GM23338 (cell line): ENCODE data around the gene RGS7.

ENCODE experiments used
- EZH2 ChIP-seq: fragments of 200-600 bp; sonication (generic); IDR thresholded peaks from one replicate; pipeline ENCODE4 v1.8.0; 2017; ENCODE audit warnings: antibody characterized with exemption, mild to moderate bottlenecking, low read depth; ENCODE audit not compliant: unreplicated experiment
- EZH2phosphoT487 ChIP-seq: fragments of 200-600 bp; sonication (generic); IDR thresholded peaks from one replicate; pipeline ENCODE4 v1.8.1; 2018; ENCODE audit warnings: antibody characterized with exemption; ENCODE audit not compliant: unreplicated experiment
- POLR2AphosphoS5 ChIP-seq: IDR thresholded peaks from 2 replicates; pipeline ENCODE4 v1.6.1; 2016; ENCODE audit warnings: antibody characterized with exemption, low read depth
- TF ChIP-seq, protein P1 (sequence below), 2 experiments: fragments of 200-600 bp in 1 of 2; sonication (generic) in 1 of 2; conservative IDR thresholded peaks; 2 replicates each; pipeline versions ENCODE4 v1.5.1 to v1.6.1; 2016 to 2017; ENCODE audit warnings: antibody characterized with exemption in 2 of 2, low read depth in 2 of 2, mild to moderate bottlenecking in 2 of 2, moderate library complexity in 1 of 2
- TF ChIP-seq, protein P2 (sequence below): IDR thresholded peaks from 2 replicates; pipeline ENCODE4 v1.6.1; 2016; ENCODE audit warnings: antibody characterized with exemption
- TF ChIP-seq, protein P3 (sequence below): IDR thresholded peaks from one replicate; pipeline ENCODE4 v1.6.1; 2018; ENCODE audit warnings: antibody characterized with exemption; ENCODE audit not compliant: unreplicated experiment

DNA sequence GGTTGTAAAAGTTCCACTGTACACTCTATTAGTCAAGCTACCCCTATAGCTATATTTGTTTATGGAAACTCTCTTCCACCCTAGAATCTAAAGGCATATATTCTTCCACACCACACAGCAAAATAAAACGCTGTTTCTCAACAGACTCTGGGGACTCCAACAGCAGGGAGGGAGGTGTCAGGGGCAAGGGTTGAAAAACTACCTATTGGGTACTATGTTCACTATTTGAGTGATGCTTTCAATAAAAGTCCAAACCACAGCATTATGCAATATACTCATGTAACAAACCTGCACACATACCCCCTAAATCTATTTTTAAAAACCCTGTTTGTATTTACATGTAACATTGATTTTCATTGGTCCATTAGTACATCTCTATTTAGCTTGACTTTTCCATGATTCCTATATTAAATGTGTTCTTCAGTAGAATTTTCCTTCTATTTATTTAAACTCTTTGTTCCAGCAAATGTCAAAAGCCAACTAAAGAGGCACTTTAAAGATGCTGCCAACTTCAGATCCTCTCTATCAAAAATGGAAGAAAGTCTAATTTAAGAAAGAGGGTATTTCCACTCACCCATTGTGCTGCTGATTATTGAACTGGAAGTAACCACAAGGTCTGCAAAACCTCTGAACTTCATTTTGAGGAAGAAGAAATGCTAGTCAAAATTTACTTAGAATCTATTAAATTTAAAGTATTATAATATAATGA lies 26.2 kb downstream of the RGS7 start:
- TF ChIP-seq, protein P1, sequence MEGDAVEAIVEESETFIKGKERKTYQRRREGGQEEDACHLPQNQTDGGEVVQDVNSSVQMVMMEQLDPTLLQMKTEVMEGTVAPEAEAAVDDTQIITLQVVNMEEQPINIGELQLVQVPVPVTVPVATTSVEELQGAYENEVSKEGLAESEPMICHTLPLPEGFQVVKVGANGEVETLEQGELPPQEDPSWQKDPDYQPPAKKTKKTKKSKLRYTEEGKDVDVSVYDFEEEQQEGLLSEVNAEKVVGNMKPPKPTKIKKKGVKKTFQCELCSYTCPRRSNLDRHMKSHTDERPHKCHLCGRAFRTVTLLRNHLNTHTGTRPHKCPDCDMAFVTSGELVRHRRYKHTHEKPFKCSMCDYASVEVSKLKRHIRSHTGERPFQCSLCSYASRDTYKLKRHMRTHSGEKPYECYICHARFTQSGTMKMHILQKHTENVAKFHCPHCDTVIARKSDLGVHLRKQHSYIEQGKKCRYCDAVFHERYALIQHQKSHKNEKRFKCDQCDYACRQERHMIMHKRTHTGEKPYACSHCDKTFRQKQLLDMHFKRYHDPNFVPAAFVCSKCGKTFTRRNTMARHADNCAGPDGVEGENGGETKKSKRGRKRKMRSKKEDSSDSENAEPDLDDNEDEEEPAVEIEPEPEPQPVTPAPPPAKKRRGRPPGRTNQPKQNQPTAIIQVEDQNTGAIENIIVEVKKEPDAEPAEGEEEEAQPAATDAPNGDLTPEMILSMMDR (conservative IDR thresholded peaks at IDR 0.05; ENCODE audit: low read depth in 2 of 2): no peak
- no peak for TF ChIP-seq POLR2AphosphoS5
- TF ChIP-seq EZH2: no peak
- no peak for TF ChIP-seq EZH2phosphoT487
- TF ChIP-seq, protein P2, sequence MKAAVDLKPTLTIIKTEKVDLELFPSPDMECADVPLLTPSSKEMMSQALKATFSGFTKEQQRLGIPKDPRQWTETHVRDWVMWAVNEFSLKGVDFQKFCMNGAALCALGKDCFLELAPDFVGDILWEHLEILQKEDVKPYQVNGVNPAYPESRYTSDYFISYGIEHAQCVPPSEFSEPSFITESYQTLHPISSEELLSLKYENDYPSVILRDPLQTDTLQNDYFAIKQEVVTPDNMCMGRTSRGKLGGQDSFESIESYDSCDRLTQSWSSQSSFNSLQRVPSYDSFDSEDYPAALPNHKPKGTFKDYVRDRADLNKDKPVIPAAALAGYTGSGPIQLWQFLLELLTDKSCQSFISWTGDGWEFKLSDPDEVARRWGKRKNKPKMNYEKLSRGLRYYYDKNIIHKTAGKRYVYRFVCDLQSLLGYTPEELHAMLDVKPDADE: no peak
- TF ChIP-seq, protein P3, sequence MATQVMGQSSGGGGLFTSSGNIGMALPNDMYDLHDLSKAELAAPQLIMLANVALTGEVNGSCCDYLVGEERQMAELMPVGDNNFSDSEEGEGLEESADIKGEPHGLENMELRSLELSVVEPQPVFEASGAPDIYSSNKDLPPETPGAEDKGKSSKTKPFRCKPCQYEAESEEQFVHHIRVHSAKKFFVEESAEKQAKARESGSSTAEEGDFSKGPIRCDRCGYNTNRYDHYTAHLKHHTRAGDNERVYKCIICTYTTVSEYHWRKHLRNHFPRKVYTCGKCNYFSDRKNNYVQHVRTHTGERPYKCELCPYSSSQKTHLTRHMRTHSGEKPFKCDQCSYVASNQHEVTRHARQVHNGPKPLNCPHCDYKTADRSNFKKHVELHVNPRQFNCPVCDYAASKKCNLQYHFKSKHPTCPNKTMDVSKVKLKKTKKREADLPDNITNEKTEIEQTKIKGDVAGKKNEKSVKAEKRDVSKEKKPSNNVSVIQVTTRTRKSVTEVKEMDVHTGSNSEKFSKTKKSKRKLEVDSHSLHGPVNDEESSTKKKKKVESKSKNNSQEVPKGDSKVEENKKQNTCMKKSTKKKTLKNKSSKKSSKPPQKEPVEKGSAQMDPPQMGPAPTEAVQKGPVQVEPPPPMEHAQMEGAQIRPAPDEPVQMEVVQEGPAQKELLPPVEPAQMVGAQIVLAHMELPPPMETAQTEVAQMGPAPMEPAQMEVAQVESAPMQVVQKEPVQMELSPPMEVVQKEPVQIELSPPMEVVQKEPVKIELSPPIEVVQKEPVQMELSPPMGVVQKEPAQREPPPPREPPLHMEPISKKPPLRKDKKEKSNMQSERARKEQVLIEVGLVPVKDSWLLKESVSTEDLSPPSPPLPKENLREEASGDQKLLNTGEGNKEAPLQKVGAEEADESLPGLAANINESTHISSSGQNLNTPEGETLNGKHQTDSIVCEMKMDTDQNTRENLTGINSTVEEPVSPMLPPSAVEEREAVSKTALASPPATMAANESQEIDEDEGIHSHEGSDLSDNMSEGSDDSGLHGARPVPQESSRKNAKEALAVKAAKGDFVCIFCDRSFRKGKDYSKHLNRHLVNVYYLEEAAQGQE: no peak
